GM10847 (cell line): Measurements from ENCODE around the gene DUS4L.

Experiments used
- POLR2A ChIP-seq: IDR thresholded peaks from 2 replicates; pipeline ENCODE4 v1.6.1; 2011; ENCODE audit not compliant: insufficient read length; ENCODE audit errors: extremely low read depth

Gene DUS4L, protein sequence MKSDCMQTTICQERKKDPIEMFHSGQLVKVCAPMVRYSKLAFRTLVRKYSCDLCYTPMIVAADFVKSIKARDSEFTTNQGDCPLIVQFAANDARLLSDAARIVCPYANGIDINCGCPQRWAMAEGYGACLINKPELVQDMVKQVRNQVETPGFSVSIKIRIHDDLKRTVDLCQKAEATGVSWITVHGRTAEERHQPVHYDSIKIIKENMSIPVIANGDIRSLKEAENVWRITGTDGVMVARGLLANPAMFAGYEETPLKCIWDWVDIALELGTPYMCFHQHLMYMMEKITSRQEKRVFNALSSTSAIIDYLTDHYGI

GRCh38 chr7:107563775-107564552 is at the start of gene DUS4L, which contains the start of gene COG5:
Gene DUS4L (plus strand): TSS chr7:107563971. CDS start chr7:107567071, 3,100 bp downstream.
Gene COG5 (minus strand): TSS chr7:107563920. CDS start chr7:107563896, 24 bp downstream.
- peak; percentile 95 for TF ChIP-seq POLR2A

DNA sequence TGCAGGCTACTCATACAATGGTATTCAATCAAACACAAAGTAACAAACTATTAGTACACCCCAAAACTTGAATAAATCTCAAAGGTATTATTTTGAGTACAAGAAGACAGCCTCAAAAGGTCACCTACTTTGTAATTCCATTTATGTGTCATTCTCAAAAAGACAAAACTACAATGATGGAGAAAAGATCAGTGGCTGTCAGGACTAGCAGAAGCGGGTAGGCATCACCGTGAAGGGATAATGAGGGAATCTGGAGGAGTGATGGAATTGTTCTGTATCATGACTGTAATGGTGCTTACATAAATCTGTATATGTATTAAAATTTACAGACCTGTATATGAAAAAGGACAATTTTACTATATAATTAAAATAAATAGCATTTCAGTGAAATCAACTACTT is 37.1 kb upstream of the DUS4L start:
- TF ChIP-seq POLR2A, result no peak

GRCh38 chr7:107527196-107527595 is 36.6 kb upstream of the DUS4L start:
- TF ChIP-seq POLR2A, result no peak

DNA sequence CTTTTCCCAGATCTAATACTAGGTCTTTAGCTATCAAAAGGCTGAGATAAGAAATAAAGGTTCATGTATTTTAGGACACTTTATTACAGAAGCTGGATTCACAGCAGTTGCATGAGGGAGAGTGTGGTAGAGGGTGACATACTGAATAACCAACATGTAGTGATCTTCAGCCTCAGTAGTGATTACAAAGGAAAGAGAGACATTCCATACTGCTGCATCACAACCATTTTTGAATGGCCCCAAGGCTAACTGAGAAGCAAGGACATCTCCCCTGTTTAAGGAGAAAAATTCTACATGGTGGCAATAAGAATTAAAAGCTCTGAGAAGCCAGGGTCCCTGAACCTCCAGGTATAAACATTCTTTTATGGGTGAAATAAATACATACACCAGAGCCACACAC is 35.3 kb upstream of the DUS4L start:
- no peak for TF ChIP-seq POLR2A

- no peak for TF ChIP-seq POLR2A
Observed at GRCh38 chr7:107530751-107531150, 33.0 kb upstream of the DUS4L start.

GRCh38 chr7:107534139-107534538 is 29.6 kb upstream of the DUS4L start:
- no peak for TF ChIP-seq POLR2A

GRCh38 chr7:107538001-107538400 is 25.8 kb upstream of the DUS4L start:
- no peak for TF ChIP-seq POLR2A

GRCh38 chr7:107543338-107543993 is 20.3 kb upstream of the DUS4L start:
- no peak for TF ChIP-seq POLR2A

GRCh38 chr7:107544848-107545591 is 18.8 kb upstream of the DUS4L start:
- no peak for TF ChIP-seq POLR2A

DNA sequence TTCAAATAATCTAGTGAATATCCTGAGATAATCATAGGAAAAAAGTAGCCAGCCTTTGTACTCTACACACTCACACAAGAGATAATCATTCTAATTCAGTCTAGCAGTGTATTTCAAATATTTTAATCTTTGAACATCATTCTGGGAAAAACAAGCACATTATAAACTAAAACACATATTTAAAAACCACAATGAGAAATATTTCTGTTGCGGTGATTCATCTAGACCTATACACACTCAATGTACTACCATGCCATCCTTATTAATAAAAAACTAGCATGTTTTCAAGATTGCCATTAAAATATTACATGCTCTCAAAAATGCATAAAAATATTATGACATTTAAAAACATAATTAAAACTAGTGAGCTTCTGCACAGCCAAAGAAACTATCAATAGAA is 11.8 kb upstream of the DUS4L start:
- no peak for TF ChIP-seq POLR2A

- no peak for TF ChIP-seq POLR2A
Observed at GRCh38 chr7:107555893-107556292, 7.9 kb upstream of the DUS4L start.

- TF ChIP-seq POLR2A, result no peak
Observed at GRCh38 chr7:107559864-107560263, 3.9 kb upstream of the DUS4L start.

DNA sequence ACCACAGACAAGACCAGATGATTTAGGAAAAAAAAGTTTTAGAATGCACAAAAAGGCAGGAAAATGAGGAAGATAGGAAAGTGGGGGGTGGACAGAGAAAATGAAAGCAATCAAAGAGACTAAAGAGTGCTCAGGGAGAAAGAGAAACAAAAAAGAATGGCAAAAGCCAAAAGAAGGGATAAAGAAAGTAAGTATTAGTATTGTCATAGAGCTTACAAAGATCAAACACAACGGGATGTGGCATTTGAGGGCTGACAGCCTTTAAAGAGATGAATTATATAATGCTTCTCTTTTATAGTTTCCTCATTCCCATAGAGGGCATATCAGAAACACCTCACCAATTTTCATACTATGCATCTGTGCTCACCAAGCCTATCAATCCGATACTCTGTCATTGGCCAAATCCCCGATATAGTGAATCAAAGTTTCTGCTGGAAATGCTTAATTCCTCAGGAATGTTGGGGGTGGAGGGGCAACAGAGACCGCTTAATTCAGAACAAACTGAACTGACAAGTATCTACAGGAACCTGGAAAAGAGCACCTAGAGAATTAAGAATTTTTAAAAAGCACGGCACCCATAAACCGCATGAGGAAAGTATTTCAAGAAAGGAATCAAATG is 2.8 kb upstream of the DUS4L start:
- TF ChIP-seq POLR2A, result no peak

GRCh38 chr7:107563081-107563774 is 543 bp upstream of the DUS4L start:
- TF ChIP-seq POLR2A, result no peak

DNA sequence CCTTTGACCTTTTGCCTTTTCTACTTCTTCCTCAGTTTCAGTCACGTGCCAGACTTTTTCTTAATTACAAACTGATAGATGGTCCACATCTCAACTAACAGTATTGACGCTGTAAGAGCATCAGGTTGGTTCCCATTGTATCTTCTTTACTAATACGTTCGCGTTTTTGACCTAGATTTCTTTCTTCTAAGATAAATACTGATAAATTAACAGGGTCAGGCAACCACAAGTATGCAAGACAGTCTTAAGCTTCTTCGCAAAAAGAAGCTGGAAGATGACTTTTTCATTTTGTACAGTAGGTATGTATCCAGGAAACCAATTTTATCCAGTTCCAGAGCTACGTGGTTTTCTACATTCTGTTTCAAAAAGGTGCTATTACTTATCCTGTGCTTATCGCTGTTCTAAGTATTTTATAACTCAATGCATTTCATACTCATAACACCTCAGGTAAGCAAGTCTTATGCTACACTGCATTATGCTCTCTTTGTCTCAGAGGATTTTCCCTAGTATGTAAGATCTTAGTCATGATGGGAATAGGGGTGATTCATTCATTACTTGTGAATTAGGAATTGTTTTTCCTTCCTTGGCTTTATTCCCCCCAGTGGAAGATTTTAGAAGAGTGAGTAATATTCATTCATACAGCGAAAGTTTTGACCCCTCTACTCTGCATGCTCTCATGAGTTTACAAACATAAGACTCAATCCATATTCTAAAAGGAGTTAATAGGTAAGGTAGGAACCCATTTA is 955 bp downstream of the DUS4L start:
- no peak for TF ChIP-seq POLR2A
